A172 (cell line): Measurements from ENCODE around the gene VAV3. TPM values are rescaled to one million over a fixed set of nuclear protein-coding genes. Genes with fewer than 3 reads are reported as not detected.
A peak's percentile ranks its signal among the peaks of the same experiment; 100 is the strongest.

Source experiments
- DNase-seq: peaks from one replicate; pipeline ENCODE4 v3.0.0-alpha.2; 2015; ENCODE audit warnings: low spot score
- total RNA-seq: library from RNA; depleted of rRNA; stranded (reverse); fragments of >200 nt; shearing (Covaris generic); gene quantifications from 2 replicates; pipeline ENCODE4 v1.2.3, GENCODE V29; 2014

Gene VAV3
- total RNA-seq, 1 experiment from 2014 or later = 0.88 TPM

GRCh38 chr1:107793896-107794453, 171.0 kb downstream of the VAV3 start:
- no peak for DNase-seq

- no peak for DNase-seq
Observed at GRCh38 chr1:107791348-107791747, 173.6 kb downstream of the VAV3 start.

GRCh38 chr1:107789817-107790524, 175.0 kb downstream of the VAV3 start:
- no peak for DNase-seq

GRCh38 chr1:107788206-107789202, 176.5 kb downstream of the VAV3 start:
- no peak for DNase-seq

- peak; percentile 5 for DNase-seq
Observed at GRCh38 chr1:107787299-107787698, 177.7 kb downstream of the VAV3 start.

GRCh38 chr1:107786203-107786845, 178.7 kb downstream of the VAV3 start:
- no peak for DNase-seq

- no peak for DNase-seq
Observed at GRCh38 chr1:107785496-107786202, 179.3 kb downstream of the VAV3 start.

- DNase-seq = peak; percentile 50
Observed at GRCh38 chr1:107782217-107782845, 182.6 kb downstream of the VAV3 start.

- DNase-seq = no peak
Observed at GRCh38 chr1:107781245-107781644, 183.7 kb downstream of the VAV3 start.

- DNase-seq = no peak
Observed at GRCh38 chr1:107777664-107778047, 187.3 kb downstream of the VAV3 start.

- no peak for DNase-seq
Observed at GRCh38 chr1:107776900-107777663, 187.9 kb downstream of the VAV3 start.

- DNase-seq = no peak
Observed at GRCh38 chr1:107771377-107771776, 193.6 kb downstream of the VAV3 start.

- DNase-seq = no peak
Observed at GRCh38 chr1:107767156-107767582, 197.8 kb downstream of the VAV3 start.

GRCh38 chr1:107766533-107766932, 198.4 kb downstream of the VAV3 start:
- no peak for DNase-seq

GRCh38 chr1:107762751-107763390, 202.1 kb downstream of the VAV3 start:
- DNase-seq = no peak

GRCh38 chr1:107760065-107760464, 204.9 kb downstream of the VAV3 start:
- no peak for DNase-seq

GRCh38 chr1:107750364-107750959, 214.5 kb downstream of the VAV3 start:
- DNase-seq = peak; percentile 60

- DNase-seq = peak; percentile 21
Observed at GRCh38 chr1:107748531-107748930, 216.4 kb downstream of the VAV3 start.

GRCh38 chr1:107741242-107741641, 223.7 kb downstream of the VAV3 start:
- DNase-seq = no peak
